Stimulated activated CD4-positive, alpha-beta T cell treated with anti-CD3 and anti-CD28 coated beads, Interleukin-15, amount 100 ng/mL, for 1 hour (primary cell): ENCODE results near the gene DOK3.

Source experiments
- DNase-seq, 2 donors: peaks; one replicate each; pipeline ENCODE4 v3.0.0-alpha.2; 2020; ENCODE audit warnings: low read depth in 1 of 2, low spot score in 1 of 2

DOK3 gene, protein sequence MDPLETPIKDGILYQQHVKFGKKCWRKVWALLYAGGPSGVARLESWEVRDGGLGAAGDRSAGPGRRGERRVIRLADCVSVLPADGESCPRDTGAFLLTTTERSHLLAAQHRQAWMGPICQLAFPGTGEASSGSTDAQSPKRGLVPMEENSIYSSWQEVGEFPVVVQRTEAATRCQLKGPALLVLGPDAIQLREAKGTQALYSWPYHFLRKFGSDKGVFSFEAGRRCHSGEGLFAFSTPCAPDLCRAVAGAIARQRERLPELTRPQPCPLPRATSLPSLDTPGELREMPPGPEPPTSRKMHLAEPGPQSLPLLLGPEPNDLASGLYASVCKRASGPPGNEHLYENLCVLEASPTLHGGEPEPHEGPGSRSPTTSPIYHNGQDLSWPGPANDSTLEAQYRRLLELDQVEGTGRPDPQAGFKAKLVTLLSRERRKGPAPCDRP

DNA sequence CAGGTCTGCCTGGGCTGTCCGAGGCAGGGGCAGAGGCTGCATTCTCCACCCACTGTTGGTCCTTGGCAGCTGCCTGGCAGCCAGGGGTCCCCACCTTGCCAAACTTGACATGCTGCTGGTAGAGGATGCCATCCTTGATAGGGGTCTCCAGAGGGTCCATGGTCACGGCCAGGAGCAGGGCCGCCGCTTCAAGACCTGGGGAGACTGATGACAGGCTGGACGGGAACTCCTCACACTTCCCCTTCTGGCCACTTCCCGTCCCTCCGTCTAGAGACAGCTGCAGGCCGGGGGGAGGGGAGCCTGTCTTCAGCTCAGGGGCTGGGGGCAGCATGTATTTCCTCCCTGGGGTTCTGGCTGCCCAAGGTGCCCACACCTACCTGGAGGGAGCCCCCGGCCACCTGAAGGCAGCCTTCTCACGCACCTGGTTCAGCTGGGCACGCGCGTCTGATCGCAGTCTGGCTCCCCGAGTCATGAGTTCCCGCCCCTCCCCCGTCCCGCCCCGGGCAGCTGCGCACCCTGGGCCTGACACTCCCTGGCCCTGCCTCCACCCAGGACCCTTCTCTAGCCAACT lies at the start of gene DOK3:
Gene DOK3 (minus strand): TSS at position 446 of the 571 bp plus-strand sequence. CDS start 286 bp downstream, at position 160.
- no peak for DNase-seq

GRCh38 chr5:177557796-177558195 lies 48.2 kb upstream of the DOK3 start:
- DNase-seq = no peak

- no peak for DNase-seq
Measured at GRCh38 chr5:177557041-177557647, 47.5 kb upstream of the DOK3 start.

DNA sequence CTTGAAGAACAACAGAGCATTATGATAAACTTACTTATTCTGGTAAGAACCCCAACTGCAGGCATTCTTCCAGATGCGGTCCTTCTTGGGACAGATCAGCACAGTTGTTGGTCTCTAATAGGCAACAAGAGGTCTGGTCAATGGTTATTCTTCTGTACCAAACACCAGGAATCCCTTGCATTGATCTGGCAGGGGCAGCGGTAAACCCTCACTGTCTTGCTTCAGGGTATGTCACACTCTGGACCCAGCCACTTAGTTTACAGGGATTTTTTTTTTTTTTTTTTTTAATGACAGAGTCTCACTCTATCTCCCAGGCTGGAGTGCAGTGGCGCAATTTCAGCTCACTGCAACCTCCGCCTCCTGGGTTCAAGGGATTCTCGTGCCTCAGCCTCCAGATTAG lies 46.0 kb upstream of the DOK3 start:
- no peak for DNase-seq

- DNase-seq = no peak
Measured at GRCh38 chr5:177555228-177555627, 45.6 kb upstream of the DOK3 start.

DNA sequence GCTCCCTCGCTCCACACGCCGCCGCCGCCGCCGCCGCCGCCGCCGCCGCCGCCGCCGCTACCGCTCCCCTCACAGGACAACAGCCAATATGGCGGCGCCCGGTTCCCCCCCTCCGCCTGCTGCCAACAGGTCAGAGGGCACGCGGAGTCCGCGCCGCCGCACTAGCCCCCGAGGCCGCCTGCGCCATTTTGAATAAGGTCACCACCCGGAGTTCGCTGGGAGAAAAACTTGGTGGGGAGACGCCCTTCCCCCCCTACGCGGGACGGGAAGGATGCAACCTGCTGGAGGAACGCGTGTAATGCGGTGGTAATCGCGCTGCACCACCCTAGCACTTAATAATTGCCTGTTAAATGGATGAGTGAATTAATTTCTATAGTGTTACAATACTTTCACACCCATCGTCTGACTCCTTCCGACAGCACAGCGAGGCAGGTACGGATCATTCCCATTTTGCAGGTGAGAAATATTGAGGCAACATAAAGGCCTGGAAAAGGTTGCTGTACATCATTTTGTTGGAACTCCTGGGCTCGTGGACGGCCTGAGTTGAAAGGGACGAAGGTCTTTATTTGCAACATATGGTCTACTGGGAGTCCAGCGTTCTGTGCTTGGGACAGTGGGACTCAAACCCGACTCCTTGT lies 45.0 kb upstream of the DOK3 start, which contains the start of gene FAM193B:
Gene FAM193B (minus strand): TSS at position 90 of the 638 bp plus-strand sequence. CDS start 105 bp downstream, outside the sequence.
- DNase-seq = peak; percentile 91 to 95

GRCh38 chr5:177553671-177554429 lies 44.2 kb upstream of the DOK3 start:
- DNase-seq = peak; percentile 4 to 26

- DNase-seq = no peak
Measured at GRCh38 chr5:177552839-177553455, 43.3 kb upstream of the DOK3 start.

- no peak for DNase-seq
Measured at GRCh38 chr5:177550122-177550521, 40.5 kb upstream of the DOK3 start.

DNA sequence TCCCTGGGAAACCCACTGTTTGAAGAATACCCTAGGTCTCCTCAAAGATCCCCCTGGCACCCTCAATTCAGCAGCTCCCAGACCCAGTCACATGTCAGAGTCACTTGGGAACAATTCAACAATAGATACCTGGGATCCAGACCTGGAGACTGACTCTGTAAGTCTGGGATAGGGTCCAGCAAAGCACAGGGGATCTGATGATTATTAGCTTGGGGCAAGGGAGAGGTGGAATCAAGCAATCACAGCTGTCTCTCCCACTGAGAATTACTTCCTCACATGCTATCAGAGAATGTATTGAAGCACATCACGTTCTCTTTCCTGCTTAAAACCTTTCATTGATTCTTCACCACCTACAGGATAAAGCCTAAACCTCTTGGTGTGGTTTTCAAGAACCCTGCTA lies 38.9 kb upstream of the DOK3 start:
- DNase-seq = no peak

GRCh38 chr5:177547736-177548135 lies 38.1 kb upstream of the DOK3 start:
- DNase-seq = no peak

- no peak for DNase-seq
Measured at GRCh38 chr5:177546258-177546741, 36.7 kb upstream of the DOK3 start.

GRCh38 chr5:177545487-177546257 lies 36.0 kb upstream of the DOK3 start:
- DNase-seq = no peak

GRCh38 chr5:177542816-177543465 lies 33.3 kb upstream of the DOK3 start:
- DNase-seq = no peak

DNA sequence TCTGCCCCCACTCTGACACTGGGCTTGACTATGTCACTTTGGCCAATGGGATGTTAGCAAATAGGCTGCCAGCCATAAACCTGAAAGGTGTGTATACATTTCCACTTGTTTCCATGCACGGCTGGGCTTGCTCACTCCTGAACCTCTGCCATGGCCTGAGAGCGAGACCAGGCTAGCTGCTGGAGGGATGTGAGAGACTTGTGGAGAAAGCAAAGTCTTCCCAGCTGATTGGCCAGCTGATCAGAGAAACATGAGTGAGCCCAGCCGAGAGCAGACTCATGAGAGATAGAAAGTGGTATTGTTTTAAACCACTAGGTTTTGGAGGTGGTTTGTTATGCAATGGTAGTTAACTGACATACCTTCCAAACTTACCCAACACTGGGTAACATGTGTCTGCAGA lies 30.8 kb upstream of the DOK3 start:
- no peak for DNase-seq

DNA sequence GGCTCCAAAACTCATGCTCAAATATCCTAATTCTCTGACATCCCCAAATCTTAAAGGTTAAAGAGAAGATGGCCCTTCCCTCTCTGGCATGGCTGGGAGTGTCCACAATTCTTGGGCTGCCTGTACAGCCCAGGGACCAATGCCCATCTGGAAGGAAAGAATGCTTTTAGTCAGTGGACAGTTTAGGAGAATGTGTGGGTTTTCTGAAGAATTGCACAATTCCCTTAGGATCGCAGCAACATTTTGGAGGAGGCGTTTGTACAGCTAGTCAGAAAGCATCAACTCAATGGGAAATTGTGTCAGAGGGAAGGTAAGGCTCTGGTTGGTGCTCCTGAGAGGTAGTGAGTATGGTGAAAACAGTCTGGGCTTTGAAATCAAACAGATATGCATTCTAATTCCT lies 29.8 kb upstream of the DOK3 start:
- DNase-seq = no peak

DNA sequence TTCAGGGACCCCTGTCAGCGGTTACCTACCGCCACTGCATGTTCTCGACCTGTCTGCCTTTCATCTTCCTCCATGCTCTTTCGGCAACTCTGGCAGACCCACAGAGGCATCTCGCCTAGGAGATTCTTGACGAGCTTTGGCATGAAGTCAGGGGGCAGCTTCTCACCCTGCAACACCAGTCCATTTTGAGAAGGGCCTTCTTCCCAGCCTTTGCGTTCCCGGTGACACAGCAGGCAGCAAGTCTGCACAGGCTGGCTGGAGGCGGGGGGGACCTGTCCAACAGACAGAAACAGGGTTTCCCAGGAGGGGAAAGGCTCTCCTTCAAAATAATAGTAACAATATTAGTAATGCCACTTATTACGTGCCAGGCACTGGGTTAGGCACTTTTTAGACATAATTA lies 29.2 kb upstream of the DOK3 start:
- no peak for DNase-seq

- no peak for DNase-seq
Measured at GRCh38 chr5:177537389-177538361, 28.0 kb upstream of the DOK3 start.
